GF-D8 (cell line): Measurements from ENCODE around the gene LYZL1.
"Not testable (repeated sequence)": the region's sequence is repeated elsewhere in the genome, so short reads cannot be mapped to it uniquely, and the experiment has no call there.

Experiments used
- DNase-seq: peaks from one replicate; lab custom pipeline; 2025; lab: John Stamatoyannopoulos, UW

The LYZL1 gene

GRCh38 chr10:29288906-29289305, at the start of gene LYZL1:
Gene LYZL1, plus strand, starts transcription at chr10:29289070. Its CDS starts 2,798 bp downstream, at chr10:29291868.
- not testable (repeated sequence) for DNase-seq

- DNase-seq = peak; percentile 76
Measured at GRCh38 chr10:29239569-29240472, 49.0 kb upstream of the LYZL1 start.

- DNase-seq = no peak
Measured at GRCh38 chr10:29240986-29241660, 47.7 kb upstream of the LYZL1 start.

GRCh38 chr10:29241925-29242324, 46.9 kb upstream of the LYZL1 start:
- no peak for DNase-seq

GRCh38 chr10:29243066-29243465, 45.8 kb upstream of the LYZL1 start:
- DNase-seq = no peak

GRCh38 chr10:29243750-29244149, 45.1 kb upstream of the LYZL1 start:
- no peak for DNase-seq

GRCh38 chr10:29244978-29245377, 43.9 kb upstream of the LYZL1 start:
- no peak for DNase-seq

- no peak for DNase-seq
Measured at GRCh38 chr10:29245476-29245875, 43.4 kb upstream of the LYZL1 start.

GRCh38 chr10:29246449-29246848, 42.4 kb upstream of the LYZL1 start:
- DNase-seq = no peak

- DNase-seq = no peak
Measured at GRCh38 chr10:29248158-29248557, 40.7 kb upstream of the LYZL1 start.

GRCh38 chr10:29249018-29249417, 39.9 kb upstream of the LYZL1 start:
- DNase-seq = no peak

GRCh38 chr10:29250066-29250465, 38.8 kb upstream of the LYZL1 start:
- no peak for DNase-seq

- no peak for DNase-seq
Measured at GRCh38 chr10:29252811-29253689, 35.8 kb upstream of the LYZL1 start.

GRCh38 chr10:29253690-29254029, 35.2 kb upstream of the LYZL1 start:
- DNase-seq = no peak

GRCh38 chr10:29254123-29255046, 34.5 kb upstream of the LYZL1 start:
- peak; percentile 84 for DNase-seq

GRCh38 chr10:29255104-29255503, 33.8 kb upstream of the LYZL1 start:
- no peak for DNase-seq

GRCh38 chr10:29256019-29256418, 32.9 kb upstream of the LYZL1 start:
- DNase-seq = no peak

- DNase-seq = peak; percentile 4
Measured at GRCh38 chr10:29256586-29256985, 32.3 kb upstream of the LYZL1 start.

- peak; percentile 97 for DNase-seq
Measured at GRCh38 chr10:29257106-29257783, 31.6 kb upstream of the LYZL1 start.

GRCh38 chr10:29257784-29258135, 31.1 kb upstream of the LYZL1 start:
- DNase-seq = no peak

- no peak for DNase-seq
Measured at GRCh38 chr10:29259498-29259897, 29.4 kb upstream of the LYZL1 start.
